GM18499 (cell line): Measurements from ENCODE around the gene ETV6.
"Not testable (repeated sequence)": the region's sequence is repeated elsewhere in the genome, so short reads cannot be mapped to it uniquely, and the experiment has no call there.

ENCODE experiments used
- ATAC-seq: cut with Tn5 transposase; IDR thresholded peaks from one replicate; pipeline ENCODE4 v1.9.1; 2021; ENCODE audit warnings: moderate number of reproducible peaks; ENCODE audit not compliant: insufficient read depth, unreplicated experiment

ETV6 gene

DNA sequence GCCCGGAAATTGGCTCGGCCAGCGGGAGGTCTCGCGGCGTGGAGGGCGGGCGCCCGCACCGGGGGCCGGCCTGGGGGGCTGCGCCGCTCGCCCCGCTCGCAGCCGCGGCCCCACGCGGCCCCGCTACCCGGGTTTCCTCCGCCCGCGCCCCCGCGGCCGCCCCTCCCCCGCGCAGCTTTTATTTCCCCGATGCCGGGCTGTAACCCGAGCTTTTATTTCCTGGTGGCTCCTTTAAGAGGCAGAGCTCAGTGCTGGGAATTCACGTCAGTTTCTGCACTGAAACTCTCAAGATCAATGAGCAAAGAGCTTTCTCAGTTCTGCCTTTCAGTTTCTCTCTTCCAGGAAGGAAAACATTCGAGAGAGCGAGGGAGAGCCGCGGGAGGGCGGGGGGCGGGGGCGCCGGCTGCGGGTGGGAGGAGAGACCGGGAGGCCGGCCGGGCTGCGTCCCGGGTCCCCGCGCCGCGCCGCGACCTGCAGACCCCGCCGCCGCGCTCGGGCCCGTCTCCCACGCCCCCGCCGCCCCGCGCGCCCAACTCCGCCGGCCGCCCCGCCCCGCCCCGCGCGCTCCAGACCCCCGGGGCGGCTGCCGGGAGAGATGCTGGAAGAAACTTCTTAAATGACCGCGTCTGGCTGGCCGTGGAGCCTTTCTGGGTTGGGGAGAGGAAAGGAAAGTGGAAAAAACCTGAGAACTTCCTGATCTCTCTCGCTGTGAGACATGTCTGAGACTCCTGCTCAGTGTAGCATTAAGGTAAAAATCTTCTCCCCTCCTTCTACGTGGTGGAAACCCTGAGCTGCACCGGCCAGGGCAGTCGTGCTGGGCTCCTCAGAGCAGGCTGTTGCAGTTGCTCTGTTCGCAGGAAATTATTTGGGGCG lies at the start of gene ETV6:
ETV6 (plus strand) TSS at position 262 of the 873 bp plus-strand sequence; CDS start at position 716, 454 bp downstream.
- peak; percentile 31 for ATAC-seq

DNA sequence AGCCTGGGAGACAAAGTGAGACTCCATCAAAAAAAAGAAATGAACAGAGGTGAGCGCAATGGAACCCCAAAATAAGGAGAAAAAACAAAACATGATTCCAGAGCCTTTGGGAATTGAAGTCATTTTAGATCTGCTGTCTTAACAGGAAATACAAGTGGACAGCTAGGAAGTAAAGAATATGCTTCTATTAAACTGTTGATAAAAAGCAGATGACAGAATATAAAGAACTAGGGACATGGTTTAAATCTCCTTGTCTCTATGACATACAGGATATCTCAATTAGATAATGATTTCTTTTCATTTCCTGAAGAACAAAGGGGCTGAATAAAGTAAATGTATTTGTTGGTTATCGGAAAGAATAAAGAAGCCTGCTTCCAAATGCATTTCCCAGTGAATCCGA lies 49.3 kb upstream of the ETV6 start:
- no peak for ATAC-seq

DNA sequence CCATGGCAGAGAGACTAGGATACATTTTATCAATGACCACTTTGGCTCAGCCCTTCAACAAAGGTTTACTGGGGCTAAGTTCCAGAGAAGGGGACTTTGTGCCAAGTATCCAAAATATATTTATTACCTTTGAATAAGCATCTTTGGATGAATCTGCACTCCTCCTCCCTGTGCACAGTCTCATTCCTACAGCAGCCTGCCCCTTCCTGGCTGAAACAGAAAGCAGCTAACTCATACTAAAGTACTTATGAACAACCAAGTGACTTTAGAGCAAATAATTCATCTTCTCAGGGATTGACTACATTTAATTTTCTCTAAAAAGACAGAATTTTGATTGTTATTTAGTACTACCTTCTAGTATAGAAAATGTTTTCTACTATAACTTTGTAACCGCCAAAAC lies 47.8 kb upstream of the ETV6 start:
- no peak for ATAC-seq

DNA sequence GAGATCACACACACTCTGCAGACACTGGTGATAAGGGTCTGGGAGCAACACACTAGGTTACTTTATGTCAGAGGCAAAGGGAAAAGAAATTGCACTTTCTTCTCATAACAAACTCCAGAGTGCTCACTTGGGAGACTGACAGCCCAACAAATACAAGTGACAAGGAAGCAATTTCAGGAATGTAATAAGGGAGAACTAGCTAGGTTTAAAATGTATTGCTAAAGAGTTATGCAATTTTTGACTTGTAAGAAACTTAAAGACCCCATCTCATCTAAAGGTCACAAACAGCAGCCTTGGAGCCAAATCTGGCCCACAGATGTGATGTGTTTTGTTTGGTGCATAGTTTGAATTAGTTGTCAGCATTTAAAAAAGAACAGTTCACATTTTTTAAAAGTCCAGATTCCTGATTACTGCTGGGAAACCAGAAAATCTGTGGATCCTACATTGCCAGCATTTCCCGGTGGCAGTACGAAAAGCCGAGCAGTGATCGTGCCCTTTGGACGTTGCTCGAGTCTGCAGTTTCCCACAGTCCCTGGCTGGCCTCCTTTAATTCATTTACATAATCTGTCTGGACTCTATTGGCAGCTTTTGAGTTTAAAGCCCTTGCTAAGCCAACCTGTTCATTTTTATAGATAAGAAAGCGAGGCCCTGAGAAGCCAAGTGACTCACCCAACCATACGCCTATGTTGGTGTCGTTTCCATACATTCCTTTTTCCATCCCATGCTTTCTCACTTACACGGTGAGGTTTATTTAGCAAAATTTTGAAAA lies 42.0 kb upstream of the ETV6 start:
- ATAC-seq, result no peak

DNA sequence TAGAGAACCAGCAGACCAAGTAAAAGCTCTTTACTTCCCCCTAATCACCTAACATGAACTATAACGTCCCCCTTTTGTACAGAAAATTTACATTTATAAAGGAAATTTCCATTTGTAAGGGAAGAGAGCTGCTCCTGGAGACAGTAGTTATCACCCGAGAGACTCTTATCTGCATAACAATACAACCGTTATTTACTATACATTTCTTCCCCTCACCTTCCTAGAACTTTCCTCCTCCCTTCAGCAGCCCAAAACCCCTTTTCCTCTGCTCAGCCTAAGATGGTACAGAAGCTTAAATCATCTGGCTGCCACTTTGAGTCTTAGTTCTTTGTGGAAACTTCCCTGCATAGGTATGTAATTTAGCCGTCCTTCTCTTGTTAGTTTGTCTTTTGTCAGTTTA lies 40.4 kb upstream of the ETV6 start:
- no peak for ATAC-seq

DNA sequence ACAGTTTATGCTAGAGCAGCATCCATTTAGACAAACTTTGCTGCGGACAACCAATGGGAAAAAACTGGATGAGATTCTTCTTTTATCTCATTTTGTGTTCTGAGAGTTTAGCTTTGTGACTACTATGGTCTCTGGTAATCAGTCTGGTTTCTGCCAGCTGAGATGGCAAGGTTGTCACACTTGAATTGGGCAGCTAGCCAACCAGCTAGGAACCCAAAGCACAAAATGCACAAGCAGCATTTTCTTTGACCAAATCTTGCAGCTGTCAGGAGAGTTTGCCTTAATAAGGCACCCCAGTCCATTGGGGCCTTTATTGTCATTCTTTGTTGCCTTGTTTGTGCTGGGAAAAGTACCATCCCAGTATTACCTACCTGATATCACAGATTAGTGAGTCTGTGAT lies 34.0 kb upstream of the ETV6 start:
- no peak for ATAC-seq

DNA sequence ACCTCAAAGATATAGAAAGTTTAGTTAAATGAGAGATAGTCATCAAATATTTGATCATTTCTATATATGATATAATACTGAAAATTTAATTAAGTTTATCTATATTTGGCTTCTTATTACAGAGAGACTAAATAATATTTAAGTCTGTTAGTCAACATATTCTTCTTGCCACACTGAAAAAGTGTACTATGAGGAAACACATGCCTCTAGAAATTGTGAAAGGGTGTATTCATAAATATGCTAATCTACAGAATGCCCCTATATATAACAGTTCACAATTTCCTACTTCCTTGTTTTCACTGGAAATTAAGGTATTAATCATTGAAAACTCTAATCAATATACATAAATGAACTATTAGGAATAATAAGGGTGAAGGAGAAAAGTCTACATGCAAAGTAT lies 31.4 kb upstream of the ETV6 start:
- no peak for ATAC-seq

DNA sequence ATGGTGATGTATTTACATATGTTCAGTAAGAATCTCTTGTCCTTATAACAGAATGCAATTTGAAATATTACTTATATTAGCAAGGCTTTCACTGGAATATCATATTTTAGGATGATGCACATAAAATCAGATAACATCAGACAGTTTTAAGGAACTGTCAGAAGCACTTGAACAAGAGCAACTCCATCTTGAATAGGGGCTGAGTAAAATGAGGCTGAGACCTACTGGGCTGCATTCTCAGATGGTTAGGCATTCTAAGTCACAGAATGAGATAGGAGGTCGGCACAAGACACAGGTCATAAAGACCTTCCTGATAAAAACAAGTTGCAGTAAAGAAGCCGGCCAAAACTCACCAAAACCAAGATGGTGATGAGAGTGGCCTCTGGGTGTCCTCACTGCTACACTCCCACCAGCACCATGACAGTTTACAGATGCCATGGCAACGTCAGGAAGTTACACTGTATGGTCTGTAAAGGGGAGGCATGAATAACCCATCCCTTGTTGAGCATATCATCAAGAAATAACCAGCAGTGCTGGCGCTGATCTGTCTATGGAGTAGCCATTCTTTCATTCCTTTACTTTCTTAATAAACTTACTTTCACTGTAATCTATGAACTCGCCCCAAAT lies 27.6 kb upstream of the ETV6 start:
- ATAC-seq, result no peak

DNA sequence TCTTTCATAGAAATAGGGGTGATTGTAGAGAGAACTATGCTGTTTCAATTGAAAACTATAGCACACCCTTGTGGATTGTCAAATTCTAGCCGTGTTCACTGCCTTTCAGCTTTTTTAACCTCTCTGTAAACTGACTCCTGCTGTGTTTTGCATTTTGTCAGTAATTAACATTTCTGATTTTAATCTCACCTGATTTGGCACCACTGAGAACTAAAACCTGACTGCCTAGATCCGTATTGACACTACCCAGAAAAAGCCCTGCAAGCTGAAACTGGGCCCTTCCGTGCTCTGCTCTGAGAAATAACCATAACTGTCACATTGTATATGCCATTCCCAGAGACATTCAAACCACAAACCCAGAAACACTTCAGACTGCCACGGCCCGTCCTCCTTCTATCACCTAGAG lies 26.6 kb upstream of the ETV6 start:
- ATAC-seq, result no peak

DNA sequence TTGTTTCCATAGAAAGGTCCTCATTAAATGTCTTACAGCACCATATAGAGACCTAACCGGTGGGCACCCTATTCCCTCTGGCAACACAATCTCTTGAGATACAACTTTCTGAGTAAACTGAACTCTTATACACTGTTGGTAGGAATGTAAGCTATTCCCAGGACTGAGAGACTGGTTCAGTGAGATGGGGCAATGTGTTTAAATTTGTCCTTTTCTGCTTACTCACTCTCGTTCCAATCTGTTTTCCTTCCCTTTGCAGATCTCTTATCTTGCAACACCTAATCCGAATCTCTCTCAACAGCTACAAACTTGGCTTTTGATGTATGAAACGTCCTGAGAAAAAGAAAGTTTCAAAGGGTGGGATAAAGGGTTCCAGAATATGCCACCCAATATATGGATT lies 26.1 kb upstream of the ETV6 start:
- ATAC-seq, result no peak

DNA sequence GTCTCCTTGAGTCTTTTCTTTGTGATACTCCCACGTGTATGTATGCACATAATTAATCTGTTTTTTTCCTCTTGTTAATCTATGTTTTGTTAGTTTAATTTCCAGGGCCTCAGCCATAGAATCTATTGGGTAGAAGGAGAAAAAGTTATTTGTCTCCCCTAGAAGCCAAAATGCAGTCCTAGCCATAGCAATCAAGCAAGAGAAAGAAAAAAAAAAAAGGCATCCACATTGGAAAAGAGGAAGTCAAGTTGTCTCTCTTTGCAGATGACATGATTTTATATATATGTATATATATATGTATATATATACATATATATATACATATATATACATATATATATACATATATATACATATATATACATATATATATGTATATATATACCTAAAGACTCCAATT lies 25.4 kb upstream of the ETV6 start:
- no peak for ATAC-seq

DNA sequence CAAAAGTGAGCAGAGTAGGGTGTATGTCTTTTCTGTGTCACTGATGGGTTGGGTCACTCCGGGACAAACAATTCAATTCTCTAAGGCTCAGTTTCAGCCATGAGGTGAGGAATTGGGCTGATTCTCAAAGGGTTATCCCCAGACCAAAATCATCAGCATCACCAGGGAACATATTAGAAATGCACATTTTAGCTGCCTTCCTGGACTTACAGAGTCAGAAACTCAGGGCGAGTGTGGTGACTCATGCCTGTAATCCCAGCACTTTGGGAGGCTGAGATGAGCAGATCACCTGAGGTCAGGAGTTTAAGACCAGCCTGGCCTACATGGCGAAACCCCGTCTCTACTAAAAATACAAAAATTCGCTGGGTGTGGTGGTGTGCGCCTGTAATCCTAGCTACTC lies 21.8 kb upstream of the ETV6 start:
- not testable (repeated sequence) for ATAC-seq

DNA sequence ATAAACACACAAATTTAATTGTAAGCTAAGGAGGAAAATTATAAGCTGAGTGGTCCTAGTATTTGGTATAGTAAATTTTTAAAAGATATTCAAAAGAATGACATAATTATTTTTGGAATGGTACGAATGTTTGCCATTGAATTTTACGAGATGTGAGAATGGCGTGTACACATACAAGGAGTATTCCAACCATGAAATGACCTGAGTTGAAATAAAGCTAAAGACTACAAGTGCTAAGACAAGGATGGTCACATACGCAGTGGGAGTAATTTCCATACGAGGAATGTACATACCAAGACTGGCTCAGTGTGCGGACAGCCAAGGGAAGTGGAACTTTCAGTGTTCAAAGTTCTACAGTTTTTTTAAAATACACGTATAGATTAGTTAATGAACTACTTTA lies 21.1 kb upstream of the ETV6 start:
- ATAC-seq, result no peak

DNA sequence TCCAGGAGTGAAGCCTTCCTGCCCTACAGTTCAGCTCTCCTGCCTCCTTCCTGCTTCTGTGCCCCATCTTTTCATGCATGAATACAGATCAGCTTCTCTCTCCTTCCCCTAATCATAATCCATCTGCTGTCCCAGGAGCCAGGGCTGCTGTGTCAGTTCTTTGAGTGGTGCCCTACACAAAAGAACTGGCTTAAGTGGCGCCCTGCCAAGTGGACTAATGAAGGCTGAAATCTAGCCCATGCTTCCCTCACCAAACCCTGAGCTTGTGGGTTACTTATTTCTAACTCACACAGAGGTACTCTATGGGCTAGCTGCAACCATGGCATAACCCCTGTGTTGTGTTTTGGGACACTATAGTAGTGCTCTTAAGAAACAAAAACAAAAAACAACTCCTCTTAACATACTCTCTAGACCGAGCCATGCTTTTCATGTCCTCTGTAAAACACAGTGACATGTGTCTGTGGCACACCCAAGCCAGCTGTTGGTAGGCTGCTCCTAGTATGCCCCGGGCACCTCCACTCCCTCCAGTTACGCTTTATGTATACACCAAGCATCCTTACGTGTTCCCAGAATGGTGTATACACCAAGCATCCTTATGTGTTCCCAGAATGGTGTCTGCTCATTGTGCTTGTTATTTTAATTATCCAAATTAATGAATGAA lies 19.3 kb upstream of the ETV6 start:
- no peak for ATAC-seq

DNA sequence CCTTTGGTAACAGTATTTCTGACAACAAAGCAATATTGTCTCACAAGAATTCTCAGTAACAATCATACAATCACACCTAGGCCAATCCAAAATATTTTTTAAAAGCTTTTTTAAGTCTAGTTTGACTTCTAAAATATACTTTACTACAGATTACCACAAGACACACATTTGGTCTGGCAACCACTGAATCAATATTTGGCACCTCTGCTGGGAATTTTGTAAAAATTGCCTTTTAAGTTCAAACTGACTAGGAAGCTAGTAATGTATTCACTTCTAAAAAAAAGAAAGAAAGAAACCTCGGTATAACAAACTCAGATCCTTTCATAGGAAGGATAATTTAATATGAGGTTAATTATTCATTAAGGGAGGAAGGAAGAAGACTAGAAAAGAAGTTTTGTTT lies 18.2 kb upstream of the ETV6 start:
- ATAC-seq, result no peak

DNA sequence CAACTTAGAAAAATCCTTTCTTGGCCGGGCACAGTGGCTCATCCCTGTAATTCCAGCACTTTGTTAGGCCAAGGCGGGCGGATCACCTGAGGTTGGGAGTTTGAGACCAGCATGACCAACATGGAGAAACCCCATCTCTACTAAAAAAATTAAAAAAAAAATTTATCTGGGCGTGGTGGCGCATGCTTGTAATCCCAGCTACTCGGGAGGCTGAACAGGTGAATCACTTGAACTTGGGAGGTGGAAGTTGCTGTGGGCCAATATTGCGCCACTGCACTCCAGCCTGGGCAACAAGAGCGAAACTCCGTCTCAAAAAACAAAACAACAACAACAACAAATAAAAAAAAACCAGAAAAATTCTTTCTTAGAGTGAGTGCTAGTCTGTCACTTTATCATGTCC lies 17.6 kb upstream of the ETV6 start:
- not testable (repeated sequence) for ATAC-seq

DNA sequence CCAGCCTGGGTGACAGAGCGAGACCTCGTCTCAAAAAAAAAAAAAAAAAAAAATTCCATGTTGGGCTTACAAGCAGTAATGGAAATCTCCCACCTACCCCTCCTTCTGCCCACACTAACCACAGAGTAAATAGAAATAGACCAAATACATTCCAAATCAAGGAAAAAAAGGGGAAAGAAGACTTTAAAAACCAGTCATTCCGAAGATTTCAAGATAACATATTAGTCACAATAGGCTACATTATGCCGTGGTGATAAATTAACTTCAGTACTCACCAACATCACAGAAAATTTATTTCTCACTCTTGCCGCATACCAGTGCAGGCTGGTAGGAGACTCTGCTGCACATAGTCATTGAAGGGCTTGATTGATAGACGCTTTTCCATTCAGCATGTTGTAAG lies 15.5 kb upstream of the ETV6 start:
- no peak for ATAC-seq

DNA sequence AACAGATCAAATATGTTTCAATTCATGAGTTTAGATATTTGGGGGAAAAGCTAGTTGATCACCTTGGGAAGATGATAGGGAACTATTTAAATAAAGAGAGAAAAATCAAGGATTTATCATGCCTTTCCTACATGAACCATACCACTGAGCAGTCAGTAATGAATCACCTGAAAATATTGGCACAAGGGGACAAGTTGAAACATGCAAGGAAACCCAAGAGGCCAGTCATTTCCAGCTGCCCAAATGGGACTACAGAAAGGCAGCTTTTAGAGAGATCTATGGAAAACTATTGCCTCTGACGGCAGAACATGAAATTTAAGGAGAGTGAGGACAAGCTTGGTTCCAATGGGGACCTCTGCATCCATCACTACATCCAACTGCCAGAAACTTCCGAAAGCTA lies 14.1 kb upstream of the ETV6 start:
- ATAC-seq, result no peak

DNA sequence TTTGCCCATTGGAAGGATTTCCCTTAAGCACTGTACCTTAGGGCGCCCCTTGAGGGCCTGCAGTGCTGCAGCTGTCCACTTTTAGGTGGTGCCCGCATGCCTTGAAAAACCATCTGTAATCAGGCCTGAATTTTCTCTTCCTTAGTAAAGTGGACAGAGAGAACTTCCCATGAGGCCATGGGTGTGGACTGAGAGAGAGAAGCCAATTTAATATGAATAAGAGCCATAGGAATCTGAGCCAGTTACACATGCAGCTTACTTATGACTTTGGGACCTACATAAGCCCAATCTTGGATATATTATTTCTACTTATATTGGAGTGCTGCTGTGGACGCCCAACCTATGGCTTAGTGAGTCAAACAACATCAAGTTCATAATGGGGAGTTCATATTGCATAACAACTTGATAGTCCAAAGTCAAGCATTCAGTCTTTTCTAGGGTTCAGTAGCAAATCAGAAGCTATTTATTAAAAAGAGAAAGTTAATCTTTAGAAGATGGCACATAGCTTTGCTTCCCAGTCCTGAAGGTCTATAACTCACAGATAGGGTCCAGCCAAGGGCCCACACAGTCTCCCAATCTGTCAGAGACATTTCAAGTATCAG lies 11.1 kb upstream of the ETV6 start:
- no peak for ATAC-seq

DNA sequence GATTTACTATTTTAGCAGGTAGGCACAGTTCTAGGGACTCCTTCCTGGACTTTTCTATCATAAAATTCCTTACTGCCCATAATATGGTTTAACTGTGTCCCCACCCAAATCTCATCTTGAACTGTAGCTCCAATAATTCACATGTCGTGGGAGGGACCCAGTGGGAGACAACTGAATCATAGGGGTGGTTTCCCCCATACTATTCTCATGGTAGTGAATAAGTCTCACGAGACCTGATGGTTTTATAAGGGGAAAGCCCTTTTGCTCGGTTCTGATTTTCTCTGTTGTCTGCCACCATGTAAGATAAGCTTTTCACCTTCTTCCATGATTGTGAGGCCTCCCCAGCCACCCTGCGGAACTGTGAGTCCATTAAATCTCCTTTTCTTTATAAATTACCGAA lies 10.0 kb upstream of the ETV6 start:
- ATAC-seq, result no peak
